GM23338 (cell line): ENCODE measurements around the gene PTPRN2. TPM values are rescaled to one million over a fixed set of nuclear protein-coding genes. Genes with fewer than 3 reads are reported as not detected.

Experiments used
- ATAC-seq: fragments of 200-7000 bp; cut with Tn5 transposase; 3 replicates; pipeline ENCODE4 v1.9.1; 2020
- DNase-seq: peaks from one replicate; pipeline ENCODE4 v3.0.0-alpha.2; 2015; ENCODE audit warnings: low spot score
- H2AFZ ChIP-seq: fragments of 200-600 bp; sonication (generic); 2 replicates; pipeline ENCODE4 v1.8.0; 2016; ENCODE audit warnings: antibody characterized with exemption, mild to moderate bottlenecking, moderate library complexity
- H3F3A ChIP-seq: fragments of 200-600 bp; sonication (generic); replicated peaks from 2 replicates; pipeline ENCODE4 v1.8.0; 2017; ENCODE audit warnings: antibody characterized with exemption, mixed run types, low read depth
- H3K27ac ChIP-seq: fragments of 200-600 bp; sonication (generic); 2 replicates; pipeline ENCODE4 v1.6.1; 2016; ENCODE audit warnings: low read depth
- H3K27me3 ChIP-seq: fragments of 200-600 bp; sonication (generic); 2 replicates; pipeline ENCODE4 v1.8.0; 2016; ENCODE audit warnings: mild to moderate bottlenecking, mixed run types, moderate library complexity; ENCODE audit not compliant: insufficient read depth
- H3K36me3 ChIP-seq: fragments of 200-600 bp; sonication (generic); 2 replicates; pipeline ENCODE4 v1.8.0; 2016; ENCODE audit warnings: mild to moderate bottlenecking; ENCODE audit not compliant: insufficient read depth
- H3K4me1 ChIP-seq: fragments of 200-600 bp; sonication (generic); 2 replicates; pipeline ENCODE4 v1.8.0; 2016; ENCODE audit warnings: mild to moderate bottlenecking, moderate library complexity; ENCODE audit not compliant: insufficient read depth
- H3K4me2 ChIP-seq: fragments of 200-600 bp; sonication (generic); 2 replicates; pipeline ENCODE4 v1.7.1; 2017; ENCODE audit warnings: mixed run types
- H3K4me3 ChIP-seq: fragments of 200-600 bp; sonication (generic); 2 replicates; pipeline ENCODE4 v1.6.1; 2016; ENCODE audit warnings: mixed run types
- H3K79me2 ChIP-seq: fragments of 200-600 bp; sonication (generic); replicated peaks from 2 replicates; pipeline ENCODE4 v1.8.0; 2017; ENCODE audit warnings: mild to moderate bottlenecking; ENCODE audit not compliant: insufficient read depth
- H3K9me2 ChIP-seq: fragments of 200-600 bp; sonication (generic); 2 replicates; pipeline ENCODE4 v1.8.0; 2017; ENCODE audit not compliant: insufficient read depth
- H4K20me1 ChIP-seq: fragments of 200-600 bp; sonication (generic); replicated peaks from 2 replicates; pipeline ENCODE4 v1.8.0; 2017; ENCODE audit warnings: mild to moderate bottlenecking; ENCODE audit not compliant: insufficient read depth
- H3K27ac Mint-ChIP-seq: 2 replicates; pipeline ENCODE4 v1.8.0; 2020; ENCODE audit warnings: inconsistent platforms, mild to moderate bottlenecking, moderate library complexity, mixed read lengths
- H3K27me3 Mint-ChIP-seq: 3 replicates; pipeline ENCODE4 v1.8.0; 2022; ENCODE audit warnings: low read depth, mild to moderate bottlenecking, moderate library complexity, mixed read lengths, inconsistent platforms; ENCODE audit not compliant: insufficient read depth, poor library complexity
- H3K36me3 Mint-ChIP-seq: 3 replicates; pipeline ENCODE4 v1.8.0; 2021; ENCODE audit warnings: low read depth, mild to moderate bottlenecking, inconsistent platforms, moderate library complexity, mixed read lengths
- H3K4me1 Mint-ChIP-seq: 3 replicates; pipeline ENCODE4 v1.8.0; 2020; ENCODE audit warnings: mild to moderate bottlenecking, inconsistent platforms, mixed read lengths
- H3K4me3 Mint-ChIP-seq: 3 replicates; pipeline ENCODE4 v1.8.0; 2021; ENCODE audit warnings: moderate library complexity, mild to moderate bottlenecking, inconsistent platforms, mixed read lengths
- H3K9me3 Mint-ChIP-seq: 3 replicates; pipeline ENCODE4 v1.8.0; 2020; ENCODE audit warnings: moderate library complexity, mild to moderate bottlenecking, inconsistent platforms, mixed read lengths
- CREB1 ChIP-seq: fragments of 250-450 bp; sonication (Bioruptor Pico); IDR thresholded peaks from 2 replicates; pipeline ENCODE4 v1.5.0; 2020; ENCODE audit warnings: low read depth, mild to moderate bottlenecking, moderate library complexity
- EZH2 ChIP-seq: fragments of 200-600 bp; sonication (generic); IDR thresholded peaks from one replicate; pipeline ENCODE4 v1.8.0; 2017; ENCODE audit warnings: antibody characterized with exemption, mild to moderate bottlenecking, low read depth; ENCODE audit not compliant: unreplicated experiment
- EZH2phosphoT487 ChIP-seq: fragments of 200-600 bp; sonication (generic); IDR thresholded peaks from one replicate; pipeline ENCODE4 v1.8.1; 2018; ENCODE audit warnings: antibody characterized with exemption; ENCODE audit not compliant: unreplicated experiment
- JUNB ChIP-seq: IDR thresholded peaks from one replicate; pipeline ENCODE4 v1.6.1; 2016; ENCODE audit warnings: antibody characterized with exemption; ENCODE audit not compliant: unreplicated experiment
- NANOG ChIP-seq: IDR thresholded peaks from 2 replicates; pipeline ENCODE4 v1.6.1; 2016; ENCODE audit warnings: antibody characterized with exemption, borderline replicate concordance
- POLR2AphosphoS5 ChIP-seq: IDR thresholded peaks from 2 replicates; pipeline ENCODE4 v1.6.1; 2016; ENCODE audit warnings: antibody characterized with exemption, low read depth
- REST ChIP-seq: IDR thresholded peaks from one replicate; pipeline ENCODE4 v1.6.1; 2018; ENCODE audit warnings: antibody characterized with exemption; ENCODE audit not compliant: unreplicated experiment
- STAT1 ChIP-seq: IDR thresholded peaks from one replicate; pipeline ENCODE4 v1.6.1; 2016; ENCODE audit warnings: antibody characterized with exemption; ENCODE audit not compliant: unreplicated experiment
- ZNF114 ChIP-seq: fragments of 250-450 bp; sonication (Bioruptor Pico); IDR thresholded peaks from 2 replicates; pipeline ENCODE4 v1.5.0; 2020; ENCODE audit warnings: mild to moderate bottlenecking, moderate library complexity
- ZNF331 ChIP-seq: fragments of 250-450 bp; sonication (Bioruptor Pico); IDR thresholded peaks from 2 replicates; pipeline ENCODE4 v1.5.0; 2020; ENCODE audit warnings: low read depth, mild to moderate bottlenecking, moderate library complexity
- ZNF462 ChIP-seq: fragments of 250-450 bp; sonication (Bioruptor Pico); IDR thresholded peaks from 2 replicates; pipeline ENCODE4 v1.5.0; 2020; ENCODE audit warnings: mild to moderate bottlenecking, moderate library complexity
- polyA plus RNA-seq: library from polyadenylated mRNA; unstranded; fragments of >200 nt; fragmentation: Nextera tagmentation; extraction: Ambion mirVana; gene quantifications from 2 replicates; pipeline ENCODE4 v1.2.1, GENCODE V29; 2016
- total RNA-seq: library from RNA; depleted of rRNA; stranded (reverse); fragments of >200 nt; shearing (Covaris generic); gene quantifications from 2 replicates; pipeline ENCODE4 v1.2.3, GENCODE V29; 2014
- TF ChIP-seq, protein P1 (sequence below), 2 experiments: fragments of 200-600 bp in 1 of 2; sonication (generic) in 1 of 2; conservative IDR thresholded peaks; 2 replicates each; pipeline versions ENCODE4 v1.5.1 to v1.6.1; 2016 to 2017; ENCODE audit warnings: antibody characterized with exemption in 2 of 2, low read depth in 2 of 2, mild to moderate bottlenecking in 2 of 2, moderate library complexity in 1 of 2
- TF ChIP-seq, protein P2 (sequence below): IDR thresholded peaks from 2 replicates; pipeline ENCODE4 v1.6.1; 2016; ENCODE audit warnings: antibody characterized with exemption

PTPRN2 gene
- total and polyA plus RNA-seq, 2 experiments from 2014 or later, result 0.87 to 4.0 TPM

DNA sequence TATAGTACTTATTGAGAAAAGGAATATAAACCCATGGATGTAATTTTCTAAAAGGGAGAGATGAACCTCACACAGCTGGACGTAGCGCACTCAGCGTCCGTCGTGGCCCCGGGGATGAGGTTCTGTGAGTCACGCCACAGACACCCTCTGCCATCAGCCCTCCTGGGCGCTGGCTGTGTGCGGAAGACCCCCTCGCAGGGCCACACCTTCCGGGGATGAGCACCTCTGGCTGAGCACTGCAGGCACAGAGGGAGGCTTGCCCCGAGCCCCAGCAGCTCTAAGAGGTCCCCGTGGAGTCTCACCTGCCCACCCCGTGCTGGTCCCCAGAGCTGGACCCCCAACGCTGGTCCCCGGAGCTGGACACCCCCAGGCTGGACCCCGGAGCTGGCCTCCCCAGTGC lies 215.8 kb downstream of the PTPRN2 start:
- H3K27me3 Mint-ChIP-seq, result peaks cover 5% of the 10 kb centered on the region
- Histone ChIP-seq H3K4me2 (no peak overlapping the region), H3K4me1 (no peaks in the 10 kb centered on the region), H3F3A (no peaks in the 10 kb centered on the region), H3K9me2 (no peaks in the 10 kb centered on the region), H3K27me3 (no peaks in the 10 kb centered on the region), H3K36me3 (no peaks in the 10 kb centered on the region), H2AFZ (no peak overlapping the region), H3K79me2 (no peaks in the 10 kb centered on the region), H3K4me3 (no peak overlapping the region), H4K20me1 (no peaks in the 10 kb centered on the region), H3K27ac (no peak overlapping the region)
- peaks cover 44% of the 10 kb centered on the region for H3K36me3 Mint-ChIP-seq
- no peak for TF ChIP-seq NANOG
- TF ChIP-seq ZNF114 (CRISPR knock-in tag), result no peak
- TF ChIP-seq EZH2phosphoT487, result no peak
- TF ChIP-seq, protein P1, sequence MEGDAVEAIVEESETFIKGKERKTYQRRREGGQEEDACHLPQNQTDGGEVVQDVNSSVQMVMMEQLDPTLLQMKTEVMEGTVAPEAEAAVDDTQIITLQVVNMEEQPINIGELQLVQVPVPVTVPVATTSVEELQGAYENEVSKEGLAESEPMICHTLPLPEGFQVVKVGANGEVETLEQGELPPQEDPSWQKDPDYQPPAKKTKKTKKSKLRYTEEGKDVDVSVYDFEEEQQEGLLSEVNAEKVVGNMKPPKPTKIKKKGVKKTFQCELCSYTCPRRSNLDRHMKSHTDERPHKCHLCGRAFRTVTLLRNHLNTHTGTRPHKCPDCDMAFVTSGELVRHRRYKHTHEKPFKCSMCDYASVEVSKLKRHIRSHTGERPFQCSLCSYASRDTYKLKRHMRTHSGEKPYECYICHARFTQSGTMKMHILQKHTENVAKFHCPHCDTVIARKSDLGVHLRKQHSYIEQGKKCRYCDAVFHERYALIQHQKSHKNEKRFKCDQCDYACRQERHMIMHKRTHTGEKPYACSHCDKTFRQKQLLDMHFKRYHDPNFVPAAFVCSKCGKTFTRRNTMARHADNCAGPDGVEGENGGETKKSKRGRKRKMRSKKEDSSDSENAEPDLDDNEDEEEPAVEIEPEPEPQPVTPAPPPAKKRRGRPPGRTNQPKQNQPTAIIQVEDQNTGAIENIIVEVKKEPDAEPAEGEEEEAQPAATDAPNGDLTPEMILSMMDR (conservative IDR thresholded peaks at IDR 0.05; ENCODE audit: low read depth in 2 of 2), result no peak
- no peak for TF ChIP-seq CREB1 (CRISPR knock-in tag)
- TF ChIP-seq, protein P2, sequence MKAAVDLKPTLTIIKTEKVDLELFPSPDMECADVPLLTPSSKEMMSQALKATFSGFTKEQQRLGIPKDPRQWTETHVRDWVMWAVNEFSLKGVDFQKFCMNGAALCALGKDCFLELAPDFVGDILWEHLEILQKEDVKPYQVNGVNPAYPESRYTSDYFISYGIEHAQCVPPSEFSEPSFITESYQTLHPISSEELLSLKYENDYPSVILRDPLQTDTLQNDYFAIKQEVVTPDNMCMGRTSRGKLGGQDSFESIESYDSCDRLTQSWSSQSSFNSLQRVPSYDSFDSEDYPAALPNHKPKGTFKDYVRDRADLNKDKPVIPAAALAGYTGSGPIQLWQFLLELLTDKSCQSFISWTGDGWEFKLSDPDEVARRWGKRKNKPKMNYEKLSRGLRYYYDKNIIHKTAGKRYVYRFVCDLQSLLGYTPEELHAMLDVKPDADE, result no peak
- TF ChIP-seq EZH2, result no peak
- no peak for TF ChIP-seq JUNB
- no peak for TF ChIP-seq ZNF331 (CRISPR knock-in tag)
- TF ChIP-seq POLR2AphosphoS5, result no peak
- TF ChIP-seq REST, result no peak
- no peak for TF ChIP-seq STAT1
- TF ChIP-seq ZNF462, result no peak
- no peak overlapping the region for H3K4me3 Mint-ChIP-seq
- peaks cover 85% of the 10 kb centered on the region for H3K9me3 Mint-ChIP-seq
- DNase-seq (no peak), ATAC-seq (no peak)
- no peaks in the 10 kb centered on the region for H3K4me1 Mint-ChIP-seq
- H3K27ac Mint-ChIP-seq, result no peak overlapping the region
